Forelimb muscle (tissue), 1 donor: Measurements from ENCODE around the gene APOBEC3H. TPM values are rescaled to one million over a fixed set of nuclear protein-coding genes. Genes with fewer than 3 reads are reported as not detected.
"Not testable (repeated sequence)": the region's sequence is repeated elsewhere in the genome, so short reads cannot be mapped to it uniquely, and the experiment has no call there.

ENCODE experiments used
- DNase-seq: peaks from one replicate; pipeline ENCODE4 v3.0.0-alpha.2; 2013; ENCODE audit warnings: low read depth
- polyA plus RNA-seq: library from polyadenylated mRNA; unstranded; fragments of 120-200 nt; gene quantifications from one replicate; pipeline ENCODE4 v1.2.1, GENCODE V29; 2013; ENCODE audit not compliant: insufficient read length

APOBEC3H gene
- polyA plus RNA-seq: not detected

GRCh38 chr22:39097098-39098020 lies at the start of gene APOBEC3H:
Gene APOBEC3H, plus strand, starts transcription at chr22:39097244. Its CDS starts 3,035 bp downstream, at chr22:39100279.
- DNase-seq: no peak

- DNase-seq: not testable (repeated sequence)
Observed at GRCh38 chr22:39049486-39049885, 47.6 kb upstream of the APOBEC3H start.

DNA sequence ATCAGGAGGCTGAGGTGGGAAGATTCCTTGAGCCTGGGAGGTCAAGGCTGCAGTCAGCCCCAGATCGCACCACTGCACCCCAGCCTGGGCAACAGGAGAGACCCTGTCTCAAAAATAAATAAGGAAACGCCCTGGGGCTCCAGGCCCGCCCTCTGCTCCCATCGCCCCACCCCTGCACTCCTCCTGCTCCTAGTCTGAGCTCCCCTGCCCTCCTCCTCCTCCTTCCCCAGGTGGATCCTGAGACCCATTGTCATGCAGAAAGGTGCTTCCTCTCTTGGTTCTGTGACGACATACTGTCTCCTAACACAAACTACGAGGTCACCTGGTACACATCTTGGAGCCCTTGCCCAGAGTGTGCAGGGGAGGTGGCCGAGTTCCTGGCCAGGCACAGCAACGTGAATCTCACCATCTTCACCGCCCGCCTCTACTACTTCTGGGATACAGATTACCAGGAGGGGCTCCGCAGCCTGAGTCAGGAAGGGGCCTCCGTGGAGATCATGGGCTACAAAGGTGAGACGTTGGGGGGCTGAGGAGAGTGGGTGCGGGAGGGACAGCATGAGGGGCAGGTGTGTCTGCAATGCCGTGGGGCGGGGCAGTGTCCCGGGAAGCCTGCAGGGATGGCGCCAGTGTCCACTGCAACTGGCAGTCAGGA lies 45.1 kb upstream of the APOBEC3H start:
- not testable (repeated sequence) for DNase-seq

- no peak for DNase-seq
Observed at GRCh38 chr22:39055658-39056057, 41.4 kb upstream of the APOBEC3H start.

DNA sequence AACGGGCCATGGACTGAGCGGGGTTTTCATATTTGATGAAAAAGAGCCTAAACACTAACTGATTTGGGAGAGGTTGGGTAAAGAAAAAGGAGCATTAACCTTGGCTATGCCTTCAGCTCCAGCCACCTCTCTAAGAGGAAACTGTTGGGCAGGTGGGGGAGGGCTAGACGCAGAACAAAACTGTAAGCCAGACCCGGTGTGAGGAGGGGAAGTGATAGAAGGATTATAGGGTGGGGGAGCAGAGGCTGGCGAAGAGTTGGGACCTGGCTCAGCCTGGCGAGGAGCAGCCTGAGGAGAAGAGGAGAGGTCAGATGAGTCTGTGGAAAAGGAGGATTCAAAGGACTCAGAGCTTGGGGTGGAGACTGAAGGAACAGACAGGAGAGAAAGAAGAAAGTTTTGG lies 35.8 kb upstream of the APOBEC3H start:
- DNase-seq: not testable (repeated sequence)

DNA sequence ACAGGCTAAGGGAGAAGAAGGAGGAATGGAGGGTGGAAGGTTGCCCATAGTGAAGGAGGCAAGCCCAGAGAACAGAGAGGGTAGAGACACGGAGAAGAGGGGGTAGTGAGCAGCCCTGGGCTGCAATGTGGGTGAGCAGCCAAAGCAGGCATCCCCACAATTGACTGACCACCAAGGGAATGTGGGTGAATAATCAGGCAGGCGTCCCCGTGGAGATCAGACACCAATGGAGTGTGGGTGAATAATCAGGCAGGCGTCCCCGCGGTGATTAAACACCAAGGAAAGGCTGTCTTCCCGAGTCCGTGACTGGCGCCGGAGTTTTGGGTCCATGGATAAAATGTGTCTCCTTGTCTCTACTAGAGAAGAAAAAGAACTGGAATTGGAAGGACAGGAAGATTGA lies 35.1 kb upstream of the APOBEC3H start:
- not testable (repeated sequence) for DNase-seq

GRCh38 chr22:39063904-39064303 lies 33.1 kb upstream of the APOBEC3H start:
- DNase-seq: not testable (repeated sequence)

GRCh38 chr22:39066442-39067276 lies 30.4 kb upstream of the APOBEC3H start:
- DNase-seq: not testable (repeated sequence)

GRCh38 chr22:39068033-39068785 lies 28.8 kb upstream of the APOBEC3H start:
- DNase-seq: no peak

GRCh38 chr22:39070186-39070585 lies 26.9 kb upstream of the APOBEC3H start:
- DNase-seq: no peak

GRCh38 chr22:39072581-39072981 lies 24.5 kb upstream of the APOBEC3H start:
- not testable (repeated sequence) for DNase-seq

GRCh38 chr22:39073981-39074380 lies 23.1 kb upstream of the APOBEC3H start:
- no peak for DNase-seq

- not testable (repeated sequence) for DNase-seq
Observed at GRCh38 chr22:39076155-39077025, 20.7 kb upstream of the APOBEC3H start.

DNA sequence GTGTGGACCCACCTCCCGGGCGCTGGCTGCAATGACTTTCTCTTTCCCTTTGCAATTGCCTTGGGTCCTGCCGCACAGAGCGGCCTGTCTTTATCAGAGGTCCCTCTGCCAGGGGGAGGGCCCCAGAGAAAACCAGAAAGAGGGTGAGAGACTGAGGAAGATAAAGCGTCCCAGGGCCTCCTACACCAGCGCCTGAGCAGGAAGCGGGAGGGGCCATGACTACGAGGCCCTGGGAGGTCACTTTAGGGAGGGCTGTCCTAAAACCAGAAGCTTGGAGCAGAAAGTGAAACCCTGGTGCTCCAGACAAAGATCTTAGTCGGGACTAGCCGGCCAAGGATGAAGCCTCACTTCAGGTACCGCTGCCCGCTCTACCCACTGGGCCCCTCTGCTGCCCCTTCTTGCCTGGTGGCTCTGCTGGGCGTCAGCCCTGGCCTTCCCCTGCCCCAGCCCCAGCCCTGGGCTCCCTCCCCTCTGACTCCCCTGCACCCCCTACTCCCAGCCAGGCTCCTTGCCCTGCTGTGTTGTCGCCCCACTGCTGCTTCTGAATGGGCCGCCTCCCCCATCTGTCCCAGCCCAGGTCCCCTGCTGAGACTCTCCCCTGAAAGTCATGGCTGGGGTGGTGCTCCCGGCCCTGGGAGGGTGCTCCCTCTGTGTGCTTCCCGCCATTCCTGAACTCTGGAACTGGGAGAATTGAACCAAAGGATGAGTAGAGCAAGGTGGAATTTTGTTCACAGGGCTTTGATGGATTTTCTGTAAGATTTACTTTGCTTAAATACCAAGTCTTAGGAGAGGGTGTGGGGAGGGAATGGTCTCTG lies 19.8 kb upstream of the APOBEC3H start, which contains the start of gene APOBEC3G:
APOBEC3G (plus strand) TSS at position 250 of the 815 bp plus-strand sequence; CDS start at position 337, 87 bp downstream.
- not testable (repeated sequence) for DNase-seq

GRCh38 chr22:39077912-39078311 lies 19.1 kb upstream of the APOBEC3H start:
- not testable (repeated sequence) for DNase-seq

DNA sequence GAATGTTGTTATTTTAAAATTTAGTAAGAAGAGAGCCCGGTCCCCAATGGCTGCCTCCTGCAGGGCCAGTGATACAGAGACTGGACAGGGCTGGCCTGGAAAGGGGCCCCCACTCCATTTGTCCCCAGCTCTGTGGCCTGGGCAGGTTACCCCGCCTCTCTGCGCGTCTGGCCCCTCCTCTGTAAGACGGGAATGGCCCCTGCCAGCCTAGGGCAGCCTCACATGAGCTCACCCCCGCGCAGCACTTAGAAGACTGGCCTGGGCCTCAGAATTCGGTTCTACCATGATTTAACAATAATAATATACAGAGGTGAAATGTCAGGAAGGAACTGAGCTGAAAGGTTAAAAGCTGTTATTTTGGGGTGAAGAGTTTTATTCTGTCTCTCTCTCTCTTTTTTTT lies 18.7 kb upstream of the APOBEC3H start:
- DNase-seq: no peak

DNA sequence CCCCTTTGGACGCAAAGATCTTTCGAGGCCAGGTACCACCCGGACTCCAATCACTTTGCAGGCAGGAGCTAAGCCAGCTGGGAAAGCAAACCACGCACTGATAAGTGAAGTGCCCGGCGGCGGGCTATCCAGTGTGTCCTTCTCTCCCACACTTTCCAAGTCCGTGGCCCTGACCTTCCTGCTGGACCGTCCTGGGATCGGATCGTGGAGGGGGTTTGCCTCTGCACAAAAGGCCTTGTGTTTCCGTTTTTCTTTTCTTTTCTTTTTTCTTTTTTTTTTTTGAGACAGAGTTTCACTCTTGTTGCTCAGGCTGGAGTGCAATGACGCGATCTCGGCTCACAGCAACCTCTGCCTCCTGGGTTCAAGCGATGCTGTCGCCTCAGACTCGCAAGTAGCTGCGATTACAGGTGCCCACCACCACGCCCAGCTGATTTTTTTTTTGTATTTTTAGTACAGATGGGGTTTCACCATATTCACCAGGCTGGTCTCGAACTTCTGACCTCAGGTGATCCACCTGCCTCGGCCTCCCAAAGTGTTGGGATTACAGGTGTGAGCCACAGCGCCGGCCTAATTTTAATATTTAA lies 17.9 kb upstream of the APOBEC3H start:
- not testable (repeated sequence) for DNase-seq

DNA sequence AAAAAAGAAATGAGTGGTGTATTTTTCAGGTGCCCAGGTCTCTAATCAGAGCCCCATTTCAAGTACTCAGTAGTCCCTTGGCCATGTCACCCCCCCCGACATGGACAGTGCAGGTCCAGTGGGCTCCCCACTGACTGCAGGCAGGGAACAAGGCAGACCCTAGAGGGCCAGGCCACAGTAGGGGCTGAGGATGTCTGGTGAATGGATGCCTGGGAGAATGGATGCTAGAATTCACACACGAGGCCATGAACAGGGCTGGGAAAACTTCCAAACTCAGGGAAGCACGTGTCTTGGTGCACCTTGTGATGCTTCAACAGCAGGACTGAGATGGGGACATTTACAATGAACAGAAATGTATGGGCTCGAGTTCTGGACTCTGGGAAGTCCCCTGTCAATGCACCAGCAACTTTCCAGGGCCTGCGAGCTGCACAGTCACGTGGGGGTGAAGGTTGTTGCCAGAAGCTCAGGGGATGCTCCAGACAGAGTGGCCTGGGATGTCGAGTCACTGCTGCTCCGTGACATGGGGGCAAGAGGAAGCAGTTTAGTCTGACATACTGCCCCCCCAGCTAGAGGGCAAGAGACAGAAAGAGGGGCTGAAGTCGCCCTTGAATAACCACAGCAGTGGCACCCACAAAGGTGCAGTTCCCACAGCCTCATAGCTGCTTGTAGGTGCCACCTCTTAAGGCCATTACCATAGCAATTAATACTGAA lies 16.8 kb upstream of the APOBEC3H start:
- no peak for DNase-seq
